WTC11 (cell line): ENCODE data around the gene NSL1. TPM values are rescaled to one million over a fixed set of nuclear protein-coding genes. Genes with fewer than 3 reads are reported as not detected.
"Not testable (repeated sequence)": the region's sequence is repeated elsewhere in the genome, so short reads cannot be mapped to it uniquely, and the experiment has no call there.

Experiments
- ATAC-seq: fragments of 200-7000 bp; cut with Tn5 transposase; 2 replicates; pipeline ENCODE4 v1.10.0; 2021; ENCODE audit warnings: mild to moderate bottlenecking, moderate library complexity
- CTCF ChIA-PET: fragments of 300-600 bp; sonication (Branson Sonifier 250); formaldehyde crosslinking; loops from one replicate; lab custom pipeline; 2021; ENCODE audit warnings: antibody characterized with exemption; lab: Charles Lee
- POLR2A ChIA-PET: fragments of 350-600 bp; sonication (Branson Sonifier 250); formaldehyde crosslinking; loops from one replicate; lab custom pipeline; 2021; ENCODE audit warnings: antibody characterized with exemption; lab: Charles Lee
- DNase-seq: peaks from one replicate; pipeline ENCODE4 v3.0.0; 2021; ENCODE audit warnings: low spot score
- H3K27ac Mint-ChIP-seq: 2 replicates; pipeline ENCODE4 v1.8.0; 2021; ENCODE audit warnings: mixed read lengths
- H3K27me3 Mint-ChIP-seq: 2 replicates; pipeline ENCODE4 v1.8.0; 2021; ENCODE audit warnings: low read depth, mild to moderate bottlenecking, moderate library complexity, mixed read lengths
- H3K36me3 Mint-ChIP-seq: 2 replicates; pipeline ENCODE4 v1.8.0; 2021; ENCODE audit warnings: mixed read lengths
- H3K4me1 Mint-ChIP-seq: 2 replicates; pipeline ENCODE4 v1.8.0; 2022; ENCODE audit warnings: mixed read lengths
- H3K4me3 Mint-ChIP-seq: 2 replicates; pipeline ENCODE4 v1.8.0; 2021; ENCODE audit warnings: mild to moderate bottlenecking, moderate library complexity, mixed read lengths
- H3K9me3 Mint-ChIP-seq: 2 replicates; pipeline ENCODE4 v1.8.0; 2021; ENCODE audit warnings: mixed read lengths
- AFF4 ChIP-seq: sonication (generic); formaldehyde crosslinking; IDR thresholded peaks from 2 replicates; pipeline ENCODE4 v1.8.1; 2023; ENCODE audit warnings: mild to moderate bottlenecking, missing genetic modification reagents, borderline replicate concordance
- CDX4 ChIP-seq: fragments of 250-450 bp; sonication (Bioruptor Pico); IDR thresholded peaks from 2 replicates; pipeline ENCODE4 v1.9.0; 2021; ENCODE audit warnings: moderate library complexity, mild to moderate bottlenecking, inconsistent platforms, borderline replicate concordance
- E2F1 ChIP-seq: sonication (generic); formaldehyde crosslinking; IDR thresholded peaks from 2 replicates; pipeline ENCODE4 v1.8.0; 2022; ENCODE audit warnings: mild to moderate bottlenecking, missing genetic modification reagents
- ETV6 ChIP-seq: sonication (generic); formaldehyde crosslinking; IDR thresholded peaks from 2 replicates; pipeline ENCODE4 v1.8.1; 2022; ENCODE audit warnings: mild to moderate bottlenecking, missing genetic modification reagents
- GABPB1 ChIP-seq: sonication (generic); formaldehyde crosslinking; IDR thresholded peaks from 2 replicates; pipeline ENCODE4 v1.8.1; 2023; ENCODE audit warnings: mild to moderate bottlenecking, missing genetic modification reagents
- GTF2I ChIP-seq: fragments of 250-450 bp; sonication (Bioruptor Pico); conservative IDR thresholded peaks from 2 replicates; pipeline ENCODE4 v1.4.0; 2021; ENCODE audit warnings: mild to moderate bottlenecking
- MAX ChIP-seq: sonication (generic); formaldehyde crosslinking; IDR thresholded peaks from 2 replicates; pipeline ENCODE4 v1.8.0; 2022; ENCODE audit warnings: mild to moderate bottlenecking, missing genetic modification reagents
- PRRX2 ChIP-seq: fragments of 250-450 bp; sonication (Bioruptor Pico); IDR thresholded peaks from 2 replicates; pipeline ENCODE4 v1.8.0; 2021; ENCODE audit warnings: mild to moderate bottlenecking
- RORB ChIP-seq: fragments of 250-450 bp; sonication (Bioruptor Pico); IDR thresholded peaks from 2 replicates; pipeline ENCODE4 v1.9.0; 2021; ENCODE audit warnings: mild to moderate bottlenecking
- USF1 ChIP-seq: sonication (generic); formaldehyde crosslinking; IDR thresholded peaks from 2 replicates; pipeline ENCODE4 v1.8.0; 2022; ENCODE audit warnings: mild to moderate bottlenecking, missing genetic modification reagents
- ZBTB21 ChIP-seq: sonication (generic); formaldehyde crosslinking; IDR thresholded peaks from 2 replicates; pipeline ENCODE4 v1.8.1; 2023; ENCODE audit warnings: mild to moderate bottlenecking, missing genetic modification reagents, borderline replicate concordance
- ZBTB43 ChIP-seq: sonication (generic); formaldehyde crosslinking; IDR thresholded peaks from 2 replicates; pipeline ENCODE4 v1.8.1; 2023; ENCODE audit warnings: mild to moderate bottlenecking, missing genetic modification reagents
- ZNF121 ChIP-seq: sonication (generic); formaldehyde crosslinking; IDR thresholded peaks from 2 replicates; pipeline ENCODE4 v1.8.0; 2023; ENCODE audit warnings: missing genetic modification reagents
- ZNF232 ChIP-seq: sonication (generic); formaldehyde crosslinking; IDR thresholded peaks from 2 replicates; pipeline ENCODE4 v1.8.0; 2022; ENCODE audit warnings: mild to moderate bottlenecking, missing genetic modification reagents
- ZNF263 ChIP-seq: sonication (generic); formaldehyde crosslinking; IDR thresholded peaks from 2 replicates; pipeline ENCODE4 v1.8.1; 2022; ENCODE audit warnings: low read depth, mild to moderate bottlenecking, moderate library complexity, missing genetic modification reagents
- ZNF396 ChIP-seq: fragments of 250-450 bp; sonication (Bioruptor Pico); IDR thresholded peaks from 2 replicates; pipeline ENCODE4 v1.8.0; 2021; ENCODE audit warnings: mild to moderate bottlenecking, moderate library complexity, borderline replicate concordance
- ZNF423 ChIP-seq: fragments of 250-450 bp; sonication (Bioruptor Pico); IDR thresholded peaks from 2 replicates; pipeline ENCODE4 v2.1.2; 2022; ENCODE audit warnings: mild to moderate bottlenecking, moderate library complexity
- total RNA-seq: library from RNA; stranded (reverse); gene quantifications from 3 replicates; pipeline ENCODE4 v1.2.3, GENCODE V29; 2021

Gene NSL1
- total RNA-seq, 1 experiment from 2014 or later, result 55.7 TPM

- TF ChIP-seq ZNF232 (CRISPR knock-in tag) (no peak), ZBTB43 (CRISPR knock-in tag) (no peak), GTF2I (CRISPR knock-in tag) (no peak), E2F1 (CRISPR knock-in tag) (no peak), ZNF423 (CRISPR knock-in tag) (no peak), PRRX2 (no peak)
Measured at GRCh38 chr1:212728606-212729005, 63.0 kb downstream of the NSL1 start (continued).

- Mint-ChIP-seq H3K36me3 (peaks cover 38% of the 10 kb centered on the region), H3K27ac (no peak overlapping the region), H3K9me3 (peaks cover 32% of the 10 kb centered on the region), H3K4me3 (no peak overlapping the region), H3K27me3 (no peaks in the 10 kb centered on the region), H3K4me1 (no peaks in the 10 kb centered on the region)
- ATAC-seq (no peak), DNase-seq (no peak)
- CTCF ChIA-PET, result no interaction called here
- TF ChIP-seq ETV6 (CRISPR knock-in tag), result no peak
- TF ChIP-seq ZNF263 (CRISPR knock-in tag), result no peak
- TF ChIP-seq ZNF396, result no peak
- TF ChIP-seq MAX, result no peak
- no peak for TF ChIP-seq ZBTB21 (CRISPR knock-in tag)
- TF ChIP-seq USF1, result no peak
- TF ChIP-seq CDX4, result no peak
- no peak for TF ChIP-seq GABPB1 (CRISPR knock-in tag)
- TF ChIP-seq AFF4 (CRISPR knock-in tag), result no peak
- TF ChIP-seq RORB (CRISPR knock-in tag), result no peak
- no peak for TF ChIP-seq ZNF121
- POLR2A ChIA-PET, result no interaction called here
Measured at GRCh38 chr1:212727386-212728181, 64.0 kb downstream of the NSL1 start.

GRCh38 chr1:212724679-212725078 lies 66.9 kb downstream of the NSL1 start:
- H3K36me3 Mint-ChIP-seq, result peaks cover 38% of the 10 kb centered on the region
- peaks cover 35% of the 10 kb centered on the region for H3K9me3 Mint-ChIP-seq
- ATAC-seq, CTCF ChIA-PET, DNase-seq, H3K27me3 Mint-ChIP-seq, H3K4me1 Mint-ChIP-seq, POLR2A ChIA-PET, H3K4me3 Mint-ChIP-seq, H3K27ac Mint-ChIP-seq: not testable (repeated sequence)
